PC-9 (cell line): ENCODE measurements around the gene SPARCL1. TPM values are rescaled to one million over a fixed set of nuclear protein-coding genes. Genes with fewer than 3 reads are reported as not detected.

ENCODE experiments used
- BruUV-seq: library from RNA; stranded (reverse); fragments of 400-500 nt; replicated peaks from 2 replicates; lab custom pipeline; 2021; lab: Mats Ljungman, UMichigan
- CTCF ChIA-PET: fragments of 300-600 bp; sonication (Branson Sonifier 250); formaldehyde crosslinking; loops from one replicate; lab custom pipeline; 2022; ENCODE audit warnings: antibody characterized with exemption; lab: Charles Lee
- POLR2A ChIA-PET: fragments of 300-600 bp; sonication (Branson Sonifier 250); formaldehyde crosslinking; loops from one replicate; lab custom pipeline; 2022; ENCODE audit warnings: antibody characterized with exemption; ENCODE audit not compliant: unreplicated experiment; lab: Charles Lee
- DNase-seq, 2 experiments: peaks; one replicate each; pipeline versions ENCODE4 v3.0.0 to v3.0.0-alpha.2; 2015 to 2022; ENCODE audit warnings: mixed read lengths in 1 of 2
- H2AFZ ChIP-seq: fragments of 200-600 bp; sonication (generic); 2 replicates; pipeline ENCODE4 v1.8.1; 2017; ENCODE audit warnings: antibody characterized with exemption
- H3F3A ChIP-seq: fragments of 200-600 bp; sonication (generic); 2 replicates; pipeline ENCODE4 v1.8.1; 2017; ENCODE audit warnings: antibody characterized with exemption, mild to moderate bottlenecking, low read depth; ENCODE audit not compliant: insufficient read depth
- H3K27ac ChIP-seq: fragments of 200-600 bp; sonication (generic); 2 replicates; pipeline ENCODE4 v1.6.1; 2016; ENCODE audit warnings: mixed run types
- H3K27me3 ChIP-seq: fragments of 200-600 bp; sonication (generic); 2 replicates; pipeline ENCODE4 v1.6.1; 2016; ENCODE audit warnings: low read depth, mixed run types; ENCODE audit not compliant: insufficient read depth
- H3K36me3 ChIP-seq: fragments of 200-600 bp; sonication (generic); 2 replicates; pipeline ENCODE4 v1.6.1; 2016; ENCODE audit warnings: low read depth, mixed run types
- H3K4me1 ChIP-seq: fragments of 200-600 bp; sonication (generic); replicated peaks from 2 replicates; pipeline ENCODE4 v1.6.1; 2016; ENCODE audit warnings: mixed run types; ENCODE audit not compliant: insufficient read depth
- H3K4me2 ChIP-seq: fragments of 200-600 bp; sonication (generic); 2 replicates; pipeline ENCODE4 v1.6.1; 2017; ENCODE audit warnings: mixed run types
- H3K4me3 ChIP-seq: fragments of 200-600 bp; sonication (generic); 2 replicates; pipeline ENCODE4 v1.6.1; 2016; ENCODE audit warnings: mixed run types
- H3K79me2 ChIP-seq: fragments of 200-600 bp; sonication (generic); 2 replicates; pipeline ENCODE4 v1.6.1; 2017; ENCODE audit warnings: low read depth, mixed run types
- H3K9me2 ChIP-seq: fragments of 200-600 bp; sonication (generic); 2 replicates; pipeline ENCODE4 v1.8.1; 2017; ENCODE audit warnings: mild to moderate bottlenecking; ENCODE audit not compliant: insufficient read depth
- H3K9me3 ChIP-seq: fragments of 200-600 bp; sonication (generic); 2 replicates; pipeline ENCODE4 v1.8.1; 2016; ENCODE audit warnings: low read depth; ENCODE audit not compliant: insufficient read depth
- H4K20me1 ChIP-seq: fragments of 200-600 bp; sonication (generic); 2 replicates; pipeline ENCODE4 v1.8.1; 2017; ENCODE audit not compliant: insufficient read depth
- CTCF ChIP-seq: fragments of 200-600 bp; sonication (generic); conservative IDR thresholded peaks from 2 replicates; pipeline ENCODE4 v1.6.1; 2017; ENCODE audit warnings: mixed run types, antibody characterized with exemption, mild to moderate bottlenecking, moderate library complexity
- EZH2 ChIP-seq: fragments of 200-600 bp; sonication (generic); IDR thresholded peaks from 2 replicates; pipeline ENCODE4 v1.8.0; 2017; ENCODE audit warnings: antibody characterized with exemption, low read depth
- intact Hi-C: fragments of 100-400 bp; cut with micrococcal nuclease; formaldehyde crosslinking; loops from one replicate; pipeline ENCODE4 v1.10.0; 2022; ENCODE audit not compliant: unreplicated experiment
- total RNA-seq: library from RNA; stranded (reverse); gene quantifications from 2 replicates; pipeline ENCODE4 v1.2.3, GENCODE V29; 2021

Gene SPARCL1
- total RNA-seq, 1 experiment from 2014 or later: not detected

GRCh38 chr4:87502580-87503238, 26.5 kb downstream of the SPARCL1 start:
- Histone ChIP-seq H4K20me1 (no peaks in the 10 kb centered on the region), H3K4me2 (no peak overlapping the region), H3K4me1 (no peaks in the 10 kb centered on the region), H3K9me2 (no peaks in the 10 kb centered on the region), H3F3A (no peaks in the 10 kb centered on the region), H2AFZ (no peak overlapping the region), H3K27me3 (no peaks in the 10 kb centered on the region), H3K4me3 (no peak overlapping the region), H3K36me3 (no peaks in the 10 kb centered on the region), H3K27ac (no peak overlapping the region), H3K79me2 (no peaks in the 10 kb centered on the region), H3K9me3 (no peaks in the 10 kb centered on the region)
- POLR2A ChIA-PET: interaction anchor here (0.7 kb wide), 1 partner anchor 16 kb away, joined by 4 read pairs; no protein-coding TSS in a partner anchor
- TF ChIP-seq EZH2 (no peak), CTCF (no peak)
- no TSS peak for BruUV-seq
- CTCF ChIA-PET: no interaction called here
- peak in 1 of 2 experiments; percentile 17 for DNase-seq
- intact Hi-C loops: no loop called here

GRCh38 chr4:87500092-87500462, 29.1 kb downstream of the SPARCL1 start:
- ChIA-PET POLR2A (no interaction called here), CTCF (interaction anchor here (0.6 kb wide), 1 partner anchor 230 kb away, joined by 4 read pairs; no protein-coding TSS in a partner anchor)
- no peaks in the 10 kb centered on the region for H4K20me1 ChIP-seq
- no peak overlapping the region for H2AFZ ChIP-seq
- no peak overlapping the region for H3K27ac ChIP-seq
- H3F3A ChIP-seq: no peaks in the 10 kb centered on the region
- H3K4me1 ChIP-seq: no peaks in the 10 kb centered on the region
- intact Hi-C loops: no loop called here
- no peak for DNase-seq
- no peaks in the 10 kb centered on the region for H3K27me3 ChIP-seq
- H3K9me3 ChIP-seq: no peaks in the 10 kb centered on the region
- no peak overlapping the region for H3K4me3 ChIP-seq
- no peaks in the 10 kb centered on the region for H3K79me2 ChIP-seq
- H3K4me2 ChIP-seq: no peak overlapping the region
- H3K36me3 ChIP-seq: no peaks in the 10 kb centered on the region
- no peaks in the 10 kb centered on the region for H3K9me2 ChIP-seq
- TF ChIP-seq CTCF: no peak
- TF ChIP-seq EZH2: no peak
- no TSS peak for BruUV-seq

GRCh38 chr4:87499403-87500091, 29.6 kb downstream of the SPARCL1 start:
- no peaks in the 10 kb centered on the region for H3F3A ChIP-seq
- H4K20me1 ChIP-seq: no peaks in the 10 kb centered on the region
- no peak overlapping the region for H3K27ac ChIP-seq
- no peak overlapping the region for H2AFZ ChIP-seq
- CTCF ChIA-PET: interaction anchor here (0.6 kb wide), 1 partner anchor 230 kb away, joined by 4 read pairs; no protein-coding TSS in a partner anchor
- TF ChIP-seq EZH2 (no peak), CTCF (no peak)
- BruUV-seq: no TSS peak
- no peaks in the 10 kb centered on the region for H3K9me2 ChIP-seq
- H3K4me1 ChIP-seq: no peaks in the 10 kb centered on the region
- intact Hi-C loops: no loop called here
- POLR2A ChIA-PET: no interaction called here
- no peaks in the 10 kb centered on the region for H3K27me3 ChIP-seq
- no peak for DNase-seq
- no peaks in the 10 kb centered on the region for H3K36me3 ChIP-seq
- H3K79me2 ChIP-seq: no peaks in the 10 kb centered on the region
- no peaks in the 10 kb centered on the region for H3K9me3 ChIP-seq
- no peak overlapping the region for H3K4me2 ChIP-seq
- H3K4me3 ChIP-seq: no peak overlapping the region
